Neuronal stem cell (in vitro differentiated cells): ENCODE data around the gene HIPK2.

Experiments used
- DNase-seq: peaks from one replicate; pipeline ENCODE4 v3.0.0-alpha.2; 2013; ENCODE audit warnings: low spot score
- H2AFZ ChIP-seq: one replicate; pipeline ENCODE4 v1.6.1; 2013; ENCODE audit warnings: mild to moderate bottlenecking, low read length, inconsistent platforms
- H2AK5ac ChIP-seq: 2 replicates; pipeline ENCODE4 v1.6.1; 2013; ENCODE audit warnings: low read depth, mild to moderate bottlenecking, inconsistent platforms, low read length, moderate library complexity, mixed read lengths
- H2BK120ac ChIP-seq: 2 replicates; pipeline ENCODE4 v1.6.1; 2013; ENCODE audit warnings: low read depth, mild to moderate bottlenecking, inconsistent platforms, low read length, moderate library complexity, mixed read lengths
- H2BK12ac ChIP-seq: one replicate; pipeline ENCODE4 v1.6.1; 2013; ENCODE audit warnings: low read length, inconsistent platforms
- H2BK15ac ChIP-seq: 2 replicates; pipeline ENCODE4 v1.6.1; 2013; ENCODE audit warnings: mild to moderate bottlenecking, low read length, inconsistent platforms, mixed read lengths
- H2BK5ac ChIP-seq: one replicate; pipeline ENCODE4 v1.6.1; 2013; ENCODE audit warnings: inconsistent platforms, mild to moderate bottlenecking, low read length, moderate library complexity
- H3K14ac ChIP-seq: one replicate; pipeline ENCODE4 v1.6.1; 2013; ENCODE audit warnings: low read length, inconsistent platforms
- H3K18ac ChIP-seq: 2 replicates; pipeline ENCODE4 v1.6.1; 2013; ENCODE audit warnings: low read length, inconsistent platforms
- H3K23ac ChIP-seq: 2 replicates; pipeline ENCODE4 v1.6.1; 2013; ENCODE audit warnings: low read depth, mild to moderate bottlenecking, mixed read lengths, low read length, inconsistent platforms; ENCODE audit not compliant: poor library complexity
- H3K27ac ChIP-seq: replicated peaks from 3 replicates; pipeline ENCODE4 v1.5.1; 2013; ENCODE audit warnings: low read length, inconsistent platforms
- H3K27me3 ChIP-seq, 3 experiments: 2 replicates each; pipeline ENCODE4 v1.6.1; 2013; ENCODE audit warnings: low read length in 3 of 3, mild to moderate bottlenecking in 2 of 3, inconsistent platforms in 1 of 3, low read depth in 1 of 3, mixed read lengths in 1 of 3, moderate library complexity in 1 of 3; ENCODE audit not compliant: control insufficient read depth in 3 of 3, insufficient read depth in 3 of 3
- H3K36me3 ChIP-seq, 2 donors: replicated peaks in 1 of 2; 2 replicates each; pipeline ENCODE4 v1.6.1; 2013; ENCODE audit warnings: low read length in 2 of 2; ENCODE audit not compliant: control insufficient read depth in 2 of 2, insufficient read depth in 2 of 2
- H3K4ac ChIP-seq: 2 replicates; pipeline ENCODE4 v1.6.1; 2013; ENCODE audit warnings: inconsistent platforms, mild to moderate bottlenecking, low read length, moderate library complexity
- H3K4me1 ChIP-seq, 2 donors: 1 replicate in 1 of 2; 2 replicates in 1 of 2; pipeline ENCODE4 v1.6.1; 2013; ENCODE audit warnings: low read length in 2 of 2, low read depth in 1 of 2; ENCODE audit not compliant: control insufficient read depth in 2 of 2, insufficient read depth in 1 of 2
- H3K4me2 ChIP-seq: one replicate; pipeline ENCODE4 v1.6.1; 2013; ENCODE audit warnings: mild to moderate bottlenecking, low read length, inconsistent platforms; ENCODE audit not compliant: insufficient read depth, poor library complexity, severe bottlenecking
- H3K4me3 ChIP-seq, 2 donors: 2 replicates each; pipeline ENCODE4 v1.5.1; 2013; ENCODE audit warnings: low read length in 2 of 2, mild to moderate bottlenecking in 2 of 2, inconsistent platforms in 1 of 2, moderate library complexity in 1 of 2
- H3K79me1 ChIP-seq: one replicate; pipeline ENCODE4 v1.6.1; 2013; ENCODE audit warnings: low read depth, mild to moderate bottlenecking, inconsistent platforms, low read length, moderate library complexity
- H3K9ac ChIP-seq: one replicate; pipeline ENCODE4 v1.6.1; 2013; ENCODE audit warnings: mild to moderate bottlenecking, low read depth, low read length, inconsistent platforms; ENCODE audit not compliant: poor library complexity
- H3K9me3 ChIP-seq, 2 donors: replicated peaks in 1 of 2; 2 replicates each; pipeline versions ENCODE3 to v1.6.1; 2013; ENCODE audit warnings: low read length in 2 of 2, mild to moderate bottlenecking in 2 of 2, inconsistent platforms in 1 of 2, low read depth in 1 of 2, mixed read lengths in 1 of 2, moderate library complexity in 1 of 2; ENCODE audit not compliant: control insufficient read depth in 2 of 2, insufficient read depth in 1 of 2
- H4K8ac ChIP-seq: one replicate; pipeline ENCODE4 v1.6.1; 2013; ENCODE audit warnings: low read depth, mild to moderate bottlenecking, inconsistent platforms, low read length, moderate library complexity
- H4K91ac ChIP-seq: one replicate; pipeline ENCODE4 v1.6.1; 2013; ENCODE audit warnings: low read length, low read depth, mild to moderate bottlenecking, inconsistent platforms; ENCODE audit not compliant: poor library complexity
- WGBS, 2 donors: extraction: QIAGEN DNeasy Blood & Tissue Kit; methylation state at CpG; one replicate each; pipeline ENCODE4 v1.1.7; 2013; ENCODE audit warnings: missing lambda C conversion rate in 2 of 2, mixed read lengths in 1 of 2; ENCODE audit not compliant: insufficient read length in 2 of 2, insufficient replicate concordance in 1 of 2; ENCODE audit errors: extremely low coverage in 2 of 2; 5-methylcytosine and 5-hydroxymethylcytosine counted together

HIPK2 gene

DNA sequence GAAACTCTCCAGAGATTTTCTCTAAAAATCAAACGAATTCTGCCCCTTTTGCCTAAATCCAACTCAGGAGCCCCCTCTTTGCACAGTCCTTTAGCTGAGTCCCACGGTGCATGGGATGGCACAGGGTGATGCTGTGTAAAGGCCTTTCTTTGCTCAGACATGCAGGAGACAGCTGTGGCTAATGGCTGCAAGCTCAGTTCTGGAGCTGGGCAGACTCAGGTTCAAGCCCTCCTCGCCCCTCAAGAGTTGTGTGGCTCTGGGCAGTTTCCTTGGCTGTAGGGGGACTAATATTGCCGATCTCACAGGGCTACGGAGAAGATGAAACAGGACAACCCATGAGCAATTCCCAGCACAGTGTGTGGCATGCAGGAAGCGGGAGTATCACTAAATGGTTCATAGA, 211.7 kb downstream of the HIPK2 start:
- no peaks in the 10 kb centered on the region for H3K27me3 ChIP-seq
- peaks cover 0 to 40% of the 10 kb centered on the region in 2 donors for H3K36me3 ChIP-seq
- no peak overlapping the region for H4K8ac ChIP-seq
- no peak overlapping the region for H3K9ac ChIP-seq
- H3K27ac ChIP-seq = peak overlapping the region; percentile 11
- no peak overlapping the region for H2BK12ac ChIP-seq
- no peak overlapping the region for H2BK5ac ChIP-seq
- H2AK5ac ChIP-seq = no peak overlapping the region
- WGBS, 2 donors = no CpG with 5 or more reads among the region's 6 CpGs
- peaks cover 0 to 13% of the 10 kb centered on the region in 2 donors for H3K4me1 ChIP-seq
- no peak for DNase-seq
- peaks cover 0 to 2% of the 10 kb centered on the region in 2 donors for H3K9me3 ChIP-seq
- H2BK120ac ChIP-seq = no peak overlapping the region
- H3K4me2 ChIP-seq = no peak overlapping the region
- no peak overlapping the region for H3K4ac ChIP-seq
- H3K4me3 ChIP-seq = no peak overlapping the region
- H3K14ac ChIP-seq = no peak overlapping the region
- H3K18ac ChIP-seq = peak overlapping the region; percentile 77
- no peak overlapping the region for H3K23ac ChIP-seq
- H4K91ac ChIP-seq = peak overlapping the region; percentile 62
- H2BK15ac ChIP-seq = no peak overlapping the region
- H2AFZ ChIP-seq = no peak overlapping the region
- H3K79me1 ChIP-seq = no peaks in the 10 kb centered on the region

DNA sequence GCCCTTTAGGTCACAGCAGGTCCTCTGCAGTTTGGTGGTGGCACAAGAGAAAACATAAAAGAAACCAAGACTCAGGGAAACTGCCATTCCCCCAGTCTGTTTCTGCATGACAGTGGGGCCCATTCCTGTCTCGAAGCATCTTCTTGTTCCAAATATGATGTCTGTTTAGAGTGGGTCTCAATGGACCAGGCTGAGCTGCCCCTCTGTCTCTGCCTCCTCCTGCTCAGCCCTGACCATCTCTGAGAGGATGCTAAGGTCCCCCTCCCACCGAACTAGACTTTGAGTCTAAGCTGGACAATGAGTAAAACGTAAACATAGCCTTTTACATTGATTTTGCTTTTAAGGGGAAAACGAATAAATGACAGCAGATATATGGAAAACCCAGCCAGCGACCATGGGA, 213.9 kb downstream of the HIPK2 start:
- Histone ChIP-seq H3K27ac (no peak overlapping the region), H3K4me2 (no peak overlapping the region), H3K23ac (no peak overlapping the region), H3K36me3 (peaks cover 2 to 30% of the 10 kb centered on the region in 2 donors), H3K4me3 (no peak overlapping the region), H3K4ac (no peak overlapping the region), H2BK12ac (no peak overlapping the region), H2BK5ac (no peak overlapping the region), H4K8ac (no peak overlapping the region), H3K18ac (no peak overlapping the region), H2AK5ac (no peak overlapping the region), H3K9ac (no peak overlapping the region), H4K91ac (no peak overlapping the region), H3K79me1 (no peaks in the 10 kb centered on the region), H3K9me3 (peaks cover 0 to 2% of the 10 kb centered on the region in 2 donors), H3K27me3 (no peaks in the 10 kb centered on the region), H2AFZ (no peak overlapping the region), H2BK120ac (no peak overlapping the region), H3K14ac (no peak overlapping the region), H3K4me1 (peaks cover 0 to 8% of the 10 kb centered on the region in 2 donors), H2BK15ac (no peak overlapping the region)
- WGBS, 2 donors = no CpG with 5 or more reads among the region's 5 CpGs
- no peak for DNase-seq

DNA sequence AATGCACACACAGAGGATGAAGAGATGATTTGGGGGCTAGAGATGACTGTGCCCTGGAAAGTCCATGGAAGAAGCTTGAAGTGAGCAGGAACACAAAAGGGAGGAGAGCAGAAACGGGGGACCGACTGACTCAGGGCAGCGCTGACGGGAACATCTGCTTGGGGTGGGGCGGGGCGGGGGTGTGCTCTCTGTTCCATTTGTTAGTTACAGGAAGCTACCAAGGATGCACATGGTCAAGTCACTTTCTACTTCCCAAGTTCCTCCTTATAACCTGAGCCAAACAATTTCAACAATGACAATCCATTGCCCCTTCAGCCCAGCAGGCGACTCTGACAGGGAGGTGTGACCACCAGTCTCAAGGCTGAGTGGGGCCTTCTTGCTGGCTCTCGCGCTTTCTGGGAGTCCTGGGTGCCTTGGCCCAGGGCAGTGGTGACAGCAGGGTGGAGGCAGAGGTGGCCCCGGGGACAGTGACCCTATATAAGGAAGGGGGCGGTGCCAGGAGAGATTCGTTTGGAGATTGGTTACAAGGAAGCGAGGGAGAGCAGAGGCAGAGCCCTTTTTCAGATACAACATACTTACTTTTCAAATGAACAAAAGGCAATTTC, 214.7 kb downstream of the HIPK2 start:
- Histone ChIP-seq H3K27me3 (no peaks in the 10 kb centered on the region), H3K4me2 (no peak overlapping the region), H4K91ac (no peak overlapping the region), H3K18ac (no peak overlapping the region), H3K14ac (no peak overlapping the region), H3K27ac (no peak overlapping the region), H2BK120ac (no peak overlapping the region), H3K9me3 (peaks cover 0 to 2% of the 10 kb centered on the region in 2 donors), H3K4me3 (no peak overlapping the region), H3K9ac (no peak overlapping the region), H3K4ac (no peak overlapping the region), H2BK15ac (no peak overlapping the region), H2AFZ (no peak overlapping the region), H3K79me1 (no peaks in the 10 kb centered on the region), H2BK5ac (no peak overlapping the region), H2BK12ac (peak overlapping the region; percentile 46), H4K8ac (no peak overlapping the region), H3K23ac (peak overlapping the region; percentile 96), H3K4me1 (peaks cover 0 to 7% of the 10 kb centered on the region in 2 donors), H2AK5ac (no peak overlapping the region), H3K36me3 (peaks cover 2 to 22% of the 10 kb centered on the region in 2 donors)
- no peak for DNase-seq
- no CpG with 5 or more reads among the region's 13 CpGs for WGBS, 2 donors

DNA sequence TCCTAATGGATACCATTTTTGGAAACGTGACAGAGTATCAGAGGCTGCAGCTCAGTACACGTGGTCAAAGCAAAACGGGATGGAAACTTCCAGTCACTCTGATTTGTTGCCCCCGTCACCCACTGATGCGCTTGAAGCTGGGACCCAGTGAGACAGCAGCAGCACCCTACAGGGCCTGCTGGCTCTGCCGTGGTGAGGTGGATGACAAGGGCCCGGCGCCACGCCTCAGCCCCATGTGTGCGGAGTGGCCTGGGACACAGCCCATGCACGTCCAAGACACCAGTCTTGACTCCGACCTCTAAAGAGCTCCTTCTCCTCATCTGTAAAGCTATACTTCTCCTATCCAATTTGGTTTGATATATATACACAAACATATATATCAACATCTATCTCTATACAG, 215.3 kb downstream of the HIPK2 start:
- no peak for DNase-seq
- Histone ChIP-seq H3K4me1 (peaks cover 0 to 7% of the 10 kb centered on the region in 2 donors), H3K14ac (no peak overlapping the region), H2AFZ (no peak overlapping the region), H4K8ac (no peak overlapping the region), H2BK120ac (no peak overlapping the region), H2BK5ac (no peak overlapping the region), H4K91ac (no peak overlapping the region), H3K4me3 (no peak overlapping the region), H3K18ac (no peak overlapping the region), H3K4me2 (no peak overlapping the region), H2BK12ac (no peak overlapping the region), H3K79me1 (no peaks in the 10 kb centered on the region), H3K9me3 (peaks cover 0 to 2% of the 10 kb centered on the region in 2 donors), H3K27me3 (no peaks in the 10 kb centered on the region), H2AK5ac (no peak overlapping the region), H3K27ac (no peak overlapping the region), H3K4ac (no peak overlapping the region), H3K36me3 (peaks cover 2 to 17% of the 10 kb centered on the region in 2 donors), H3K23ac (no peak overlapping the region), H2BK15ac (no peak overlapping the region), H3K9ac (no peak overlapping the region)
- WGBS, 2 donors = no CpG with 5 or more reads among the region's 12 CpGs
